ENCODE measurements around the gene PCGF3.
"Not testable (repeated sequence)": the region's sequence is repeated elsewhere in the genome, so short reads cannot be mapped to it uniquely, and the experiment has no call there.

The PCGF3 gene

GRCh38 chr4:706083-706633, 526 bp downstream of the PCGF3 start:
- not testable (repeated sequence) for DNase-seq

GRCh38 chr4:706834-707598, 1.4 kb downstream of the PCGF3 start:
- DNase-seq = no peak

- DNase-seq = no peak
Observed at GRCh38 chr4:707929-708630, 2.4 kb downstream of the PCGF3 start.

- no peak for DNase-seq
Observed at GRCh38 chr4:708631-708933, 3.0 kb downstream of the PCGF3 start.

GRCh38 chr4:709348-709747, 3.7 kb downstream of the PCGF3 start:
- no peak for DNase-seq

- DNase-seq = no peak
Observed at GRCh38 chr4:710116-710515, 4.5 kb downstream of the PCGF3 start.

GRCh38 chr4:710916-711315, 5.3 kb downstream of the PCGF3 start:
- DNase-seq = no peak

- no peak for DNase-seq
Observed at GRCh38 chr4:712093-712492, 6.5 kb downstream of the PCGF3 start.

GRCh38 chr4:712916-713632, 7.4 kb downstream of the PCGF3 start:
- no peak for DNase-seq

- no peak for DNase-seq
Observed at GRCh38 chr4:714087-714486, 8.5 kb downstream of the PCGF3 start.

GRCh38 chr4:717601-718320, 12.1 kb downstream of the PCGF3 start:
- no peak for DNase-seq

- DNase-seq = no peak
Observed at GRCh38 chr4:718460-718859, 12.8 kb downstream of the PCGF3 start.

GRCh38 chr4:720111-720860, 14.7 kb downstream of the PCGF3 start:
- no peak for DNase-seq

- no peak for DNase-seq
Observed at GRCh38 chr4:721261-722168, 15.9 kb downstream of the PCGF3 start.

- no peak for DNase-seq
Observed at GRCh38 chr4:722169-722725, 16.6 kb downstream of the PCGF3 start.

GRCh38 chr4:722851-723360, 17.3 kb downstream of the PCGF3 start:
- DNase-seq = no peak

GRCh38 chr4:723751-724530, 18.3 kb downstream of the PCGF3 start:
- no peak for DNase-seq

- DNase-seq = no peak
Observed at GRCh38 chr4:725391-726234, 20.0 kb downstream of the PCGF3 start.

All from islet precursor cell (in vitro differentiated cells).